Measurements from ENCODE around the gene KRCC1. TPM values are rescaled to one million over a fixed set of nuclear protein-coding genes. Genes with fewer than 3 reads are reported as not detected.

The KRCC1 gene
- total RNA-seq, 1 donor from 2014 or later: 24.3 TPM

DNA sequence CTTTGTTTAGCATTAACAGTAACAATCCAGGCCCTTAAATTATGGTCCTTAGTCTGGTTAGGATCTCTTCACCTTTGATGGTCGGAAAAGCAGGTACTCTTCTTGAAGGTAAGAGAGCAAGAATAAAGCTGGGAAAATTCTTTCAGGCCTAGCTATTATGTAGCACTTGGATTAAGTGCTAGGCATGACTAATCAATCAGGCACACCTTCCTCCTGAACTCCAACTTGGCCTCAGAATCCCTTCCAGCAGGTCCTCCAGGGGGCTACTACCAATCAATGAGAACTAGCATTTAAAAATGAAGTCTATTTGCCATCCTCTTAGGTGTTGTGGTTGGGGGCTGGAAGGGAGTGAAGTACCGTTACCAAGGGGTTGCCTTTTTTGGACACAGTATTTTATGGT is 15.8 kb upstream of the KRCC1 start:
- H3K9me3 ChIP-seq: no peaks in the 10 kb centered on the region
- TF ChIP-seq POLR2A (IDR thresholded peaks at IDR 0.05): no peak
- TF ChIP-seq POLR2AphosphoS5 (IDR thresholded peaks at IDR 0.05; ENCODE audit: insufficient read depth in 1 of 2, low read depth in 1 of 2): no peak
- TF ChIP-seq, protein P1, sequence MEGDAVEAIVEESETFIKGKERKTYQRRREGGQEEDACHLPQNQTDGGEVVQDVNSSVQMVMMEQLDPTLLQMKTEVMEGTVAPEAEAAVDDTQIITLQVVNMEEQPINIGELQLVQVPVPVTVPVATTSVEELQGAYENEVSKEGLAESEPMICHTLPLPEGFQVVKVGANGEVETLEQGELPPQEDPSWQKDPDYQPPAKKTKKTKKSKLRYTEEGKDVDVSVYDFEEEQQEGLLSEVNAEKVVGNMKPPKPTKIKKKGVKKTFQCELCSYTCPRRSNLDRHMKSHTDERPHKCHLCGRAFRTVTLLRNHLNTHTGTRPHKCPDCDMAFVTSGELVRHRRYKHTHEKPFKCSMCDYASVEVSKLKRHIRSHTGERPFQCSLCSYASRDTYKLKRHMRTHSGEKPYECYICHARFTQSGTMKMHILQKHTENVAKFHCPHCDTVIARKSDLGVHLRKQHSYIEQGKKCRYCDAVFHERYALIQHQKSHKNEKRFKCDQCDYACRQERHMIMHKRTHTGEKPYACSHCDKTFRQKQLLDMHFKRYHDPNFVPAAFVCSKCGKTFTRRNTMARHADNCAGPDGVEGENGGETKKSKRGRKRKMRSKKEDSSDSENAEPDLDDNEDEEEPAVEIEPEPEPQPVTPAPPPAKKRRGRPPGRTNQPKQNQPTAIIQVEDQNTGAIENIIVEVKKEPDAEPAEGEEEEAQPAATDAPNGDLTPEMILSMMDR (IDR thresholded peaks at IDR 0.05): no peak
- intact Hi-C loops (cut with DNase I): no loop called here
- no peaks in the 10 kb centered on the region for H3K4me1 ChIP-seq
- DNase-seq (ENCODE audit: extremely low spot score in 2 of 2): no peak
- no peak overlapping the region for H3K4me3 ChIP-seq
- no peaks in the 10 kb centered on the region for H3K36me3 ChIP-seq
- H3K27ac ChIP-seq: no peak overlapping the region
- H3K27me3 ChIP-seq: no peaks in the 10 kb centered on the region

DNA sequence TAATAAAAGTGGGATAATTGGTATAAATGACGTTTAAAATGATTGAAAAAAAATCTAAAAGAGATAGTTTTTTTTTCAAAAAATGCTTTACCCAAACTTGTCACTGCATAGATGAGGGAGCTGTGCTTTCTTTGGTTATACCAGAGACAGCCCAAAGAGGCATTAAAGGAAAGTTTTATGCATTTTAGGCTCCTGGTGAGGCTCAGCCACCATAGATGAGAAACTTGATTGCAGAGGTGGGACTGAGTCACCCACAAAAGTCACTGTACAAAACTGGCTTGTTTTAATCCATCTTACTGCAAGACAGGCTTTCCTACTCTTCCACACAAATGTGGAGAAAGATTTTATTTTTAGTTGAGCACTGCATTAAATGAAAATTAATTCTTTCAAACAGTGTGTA is 14.5 kb upstream of the KRCC1 start:
- H3K36me3 ChIP-seq: no peaks in the 10 kb centered on the region
- H3K9me3 ChIP-seq: no peaks in the 10 kb centered on the region
- no peak overlapping the region for H3K27ac ChIP-seq
- TF ChIP-seq, protein P1 (IDR thresholded peaks at IDR 0.05): no peak
- no peak for TF ChIP-seq POLR2AphosphoS5 (IDR thresholded peaks at IDR 0.05; ENCODE audit: insufficient read depth in 1 of 2, low read depth in 1 of 2)
- no peak for TF ChIP-seq POLR2A (IDR thresholded peaks at IDR 0.05)
- H3K27me3 ChIP-seq: no peaks in the 10 kb centered on the region
- H3K4me3 ChIP-seq: no peak overlapping the region
- intact Hi-C loops (cut with DNase I): no loop called here
- H3K4me1 ChIP-seq: no peaks in the 10 kb centered on the region
- no peak for DNase-seq (ENCODE audit: extremely low spot score in 2 of 2)

DNA sequence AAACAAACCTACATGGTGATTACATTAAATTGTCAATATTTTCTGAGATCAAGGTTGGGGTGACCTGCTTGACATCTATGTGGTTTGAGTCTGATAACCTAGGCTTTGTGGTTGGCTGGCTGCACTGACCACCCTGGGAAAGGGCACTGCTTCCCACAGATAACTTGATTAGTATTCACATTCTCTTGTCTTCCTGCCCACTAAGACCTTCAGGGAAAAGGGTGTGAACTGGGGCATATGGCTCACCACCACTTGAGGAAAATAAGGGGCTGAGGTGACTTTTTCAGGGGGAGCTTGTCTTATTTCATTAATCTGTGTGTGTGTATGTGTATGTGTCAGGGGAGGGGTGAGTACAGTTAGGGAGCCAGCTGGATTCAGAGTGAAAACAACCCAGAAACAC is 13.5 kb upstream of the KRCC1 start:
- H3K27ac ChIP-seq: no peak overlapping the region
- no peaks in the 10 kb centered on the region for H3K9me3 ChIP-seq
- no peak for DNase-seq (ENCODE audit: extremely low spot score in 2 of 2)
- H3K4me3 ChIP-seq: no peak overlapping the region
- H3K27me3 ChIP-seq: no peaks in the 10 kb centered on the region
- no peaks in the 10 kb centered on the region for H3K4me1 ChIP-seq
- H3K36me3 ChIP-seq: no peaks in the 10 kb centered on the region
- intact Hi-C loops (cut with DNase I): no loop called here
- no peak for TF ChIP-seq POLR2A (IDR thresholded peaks at IDR 0.05)
- TF ChIP-seq, protein P1 (IDR thresholded peaks at IDR 0.05): no peak
- no peak for TF ChIP-seq POLR2AphosphoS5 (IDR thresholded peaks at IDR 0.05; ENCODE audit: insufficient read depth in 1 of 2, low read depth in 1 of 2)

DNA sequence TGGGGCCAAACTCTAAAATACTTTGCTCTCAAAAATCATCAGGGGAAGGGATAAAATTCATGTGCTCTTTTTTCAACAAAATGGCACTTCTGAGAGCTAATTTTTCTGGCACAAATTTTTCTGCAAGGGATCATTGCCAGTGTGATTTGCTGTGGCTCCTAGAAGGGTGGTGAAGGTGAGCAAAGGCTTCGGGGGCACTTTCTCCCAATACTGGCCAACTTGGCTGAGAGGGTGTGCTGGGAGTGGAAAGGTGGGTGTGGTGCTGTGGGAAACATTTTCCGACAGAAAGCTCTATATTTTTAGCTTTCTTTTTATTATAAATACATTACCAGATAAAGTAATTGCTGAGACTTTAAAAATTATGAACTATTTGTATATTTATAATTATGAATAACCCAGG is 12.5 kb upstream of the KRCC1 start:
- no peaks in the 10 kb centered on the region for H3K27me3 ChIP-seq
- H3K4me3 ChIP-seq: no peak overlapping the region
- H3K9me3 ChIP-seq: no peaks in the 10 kb centered on the region
- H3K27ac ChIP-seq: no peak overlapping the region
- intact Hi-C loops (cut with DNase I): no loop called here
- TF ChIP-seq POLR2AphosphoS5 (IDR thresholded peaks at IDR 0.05; ENCODE audit: insufficient read depth in 1 of 2, low read depth in 1 of 2) (no peak), POLR2A (IDR thresholded peaks at IDR 0.05) (no peak)
- TF ChIP-seq, protein P1 (IDR thresholded peaks at IDR 0.05): no peak
- no peak for DNase-seq (ENCODE audit: extremely low spot score in 2 of 2)
- H3K4me1 ChIP-seq: no peaks in the 10 kb centered on the region
- no peaks in the 10 kb centered on the region for H3K36me3 ChIP-seq

DNA sequence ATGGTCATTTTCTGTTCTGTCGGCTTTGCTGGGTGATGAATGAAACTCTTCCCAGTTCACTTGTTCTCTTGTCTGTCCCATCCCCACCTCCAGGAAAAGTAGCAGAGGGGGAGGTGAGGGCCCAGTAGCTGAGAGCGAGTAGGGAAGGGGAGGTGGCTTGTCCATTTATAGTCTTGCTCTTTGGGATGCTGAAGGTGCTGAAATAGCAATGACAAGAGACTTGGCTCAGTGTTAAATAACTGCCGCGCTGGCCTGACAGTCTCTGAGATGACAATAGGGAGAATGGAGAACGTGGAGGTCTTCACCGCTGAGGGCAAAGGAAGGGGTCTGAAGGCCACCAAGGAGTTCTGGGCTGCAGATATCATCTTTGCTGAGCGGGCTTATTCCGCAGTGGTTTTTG is 12.0 kb upstream of the KRCC1 start, which contains the start of gene SMYD1:
TSS of gene SMYD1 (plus strand) at position 228 of the 400 bp plus-strand sequence. CDS start at position 268, 40 bp downstream.
- Histone ChIP-seq H3K4me3 (no peak within 1 kb of the TSS), H3K27ac (no peak within 1 kb of the TSS)
- TF ChIP-seq, protein P1 (IDR thresholded peaks at IDR 0.05): no peak
- TF ChIP-seq POLR2AphosphoS5 (IDR thresholded peaks at IDR 0.05; ENCODE audit: insufficient read depth in 1 of 2, low read depth in 1 of 2) (no peak), POLR2A (IDR thresholded peaks at IDR 0.05) (no peak)

More for the DNA sequence above, 12.0 kb upstream of the KRCC1 start, which contains the start of gene SMYD1:
- Histone ChIP-seq H3K9me3 (no peaks in the 10 kb centered on the region), H3K27me3 (no peaks in the 10 kb centered on the region), H3K36me3 (no peaks in the 10 kb centered on the region), H3K4me1 (no peaks in the 10 kb centered on the region)
- no peak for DNase-seq (ENCODE audit: extremely low spot score in 2 of 2)
- intact Hi-C loops (cut with DNase I): no loop called here
